IMR-90 (cell line): ENCODE measurements around the gene RMND5A. TPM values are rescaled to one million over a fixed set of nuclear protein-coding genes. Genes with fewer than 3 reads are reported as not detected.

Experiments
- ATAC-seq: fragments of 200-7000 bp; cut with Tn5 transposase; 2 replicates; pipeline ENCODE4 v1.9.1; 2020; ENCODE audit warnings: low read depth, mild to moderate bottlenecking, moderate library complexity
- BruUV-seq: library from RNA; stranded (reverse); fragments of 400-500 nt; replicated peaks from 2 replicates; lab custom pipeline; 2021; lab: Mats Ljungman, UMichigan
- CTCF ChIA-PET: fragments of 300-600 bp; formaldehyde crosslinking; extraction: SDS; loops from one replicate; lab custom pipeline; 2021; ENCODE audit warnings: antibody characterized with exemption; lab: Yijun Ruan, JAX
- POLR2A ChIA-PET: fragments of 300-600 bp; sonication (Branson Sonifier 250); formaldehyde crosslinking; loops from one replicate; lab custom pipeline; 2022; ENCODE audit warnings: antibody characterized with exemption; ENCODE audit not compliant: unreplicated experiment; lab: Charles Lee
- DNase-seq: peaks from one replicate; pipeline ENCODE4 v3.0.0; 2013
- H2AFZ ChIP-seq: replicated peaks from 2 replicates; pipeline ENCODE3; 2013; ENCODE audit warnings: low read length, mild to moderate bottlenecking; ENCODE audit not compliant: poor library complexity
- H2AK5ac ChIP-seq: 2 replicates; pipeline ENCODE4 v1.6.1; 2013; ENCODE audit warnings: low read depth, low read length, inconsistent platforms
- H2AK9ac ChIP-seq: replicated peaks from 2 replicates; pipeline ENCODE3; 2013; ENCODE audit warnings: mild to moderate bottlenecking, low read depth, low read length, moderate library complexity; ENCODE audit not compliant: poor library complexity
- H2BK120ac ChIP-seq: 2 replicates; pipeline ENCODE4 v1.6.1; 2013; ENCODE audit warnings: low read depth, low read length, inconsistent platforms
- H2BK15ac ChIP-seq: 3 replicates; pipeline ENCODE4 v1.6.1; 2013; ENCODE audit warnings: low read depth, low read length, inconsistent platforms
- H2BK20ac ChIP-seq: 2 replicates; pipeline ENCODE4 v1.6.1; 2013; ENCODE audit warnings: low read depth, mild to moderate bottlenecking, inconsistent platforms, low read length, moderate library complexity
- H2BK5ac ChIP-seq: 2 replicates; pipeline ENCODE4 v1.6.1; 2013; ENCODE audit warnings: mild to moderate bottlenecking, low read depth, low read length, inconsistent platforms; ENCODE audit not compliant: poor library complexity, severe bottlenecking
- H3K14ac ChIP-seq: replicated peaks from 2 replicates; pipeline ENCODE4 v1.6.1; 2013; ENCODE audit warnings: low read depth, low read length, inconsistent platforms
- H3K18ac ChIP-seq: 2 replicates; pipeline ENCODE4 v1.6.1; 2013; ENCODE audit warnings: low read depth, low read length, control low read depth
- H3K23ac ChIP-seq: 2 replicates; pipeline ENCODE4 v1.6.1; 2013; ENCODE audit warnings: low read depth, low read length, inconsistent platforms
- H3K27ac ChIP-seq: 2 replicates; pipeline ENCODE4 v1.5.1; 2013; ENCODE audit warnings: mild to moderate bottlenecking, control low read depth, low read length; ENCODE audit not compliant: insufficient read depth
- H3K27me3 ChIP-seq: 2 replicates; pipeline ENCODE4 v1.6.1; 2013; ENCODE audit warnings: low read length; ENCODE audit not compliant: control insufficient read depth, insufficient read depth
- H3K36me3 ChIP-seq: 2 replicates; pipeline ENCODE4 v1.6.1; 2013; ENCODE audit warnings: low read length, mixed read lengths; ENCODE audit not compliant: control insufficient read depth, insufficient read depth
- H3K4ac ChIP-seq: 2 replicates; pipeline ENCODE4 v1.6.1; 2013; ENCODE audit warnings: low read depth, low read length, inconsistent platforms
- H3K4me1 ChIP-seq: 2 replicates; pipeline ENCODE4 v1.6.1; 2013; ENCODE audit warnings: low read length, mixed read lengths; ENCODE audit not compliant: control insufficient read depth, insufficient read depth
- H3K4me2 ChIP-seq: 2 replicates; pipeline ENCODE4 v1.6.1; 2013; ENCODE audit warnings: low read depth, mild to moderate bottlenecking, control low read depth, low read length, moderate library complexity
- H3K4me3 ChIP-seq: 2 replicates; pipeline ENCODE4 v1.5.1; 2013; ENCODE audit warnings: low read depth, mild to moderate bottlenecking, control low read depth, low read length, moderate library complexity; ENCODE audit not compliant: insufficient read depth
- H3K56ac ChIP-seq: 2 replicates; pipeline ENCODE4 v1.6.1; 2013; ENCODE audit warnings: low read length, inconsistent platforms; ENCODE audit not compliant: insufficient read depth; ENCODE audit errors: extremely low read depth
- H3K79me1 ChIP-seq, 2 experiments: 2 replicates each; pipeline ENCODE4 v1.6.1; 2013; ENCODE audit warnings: low read length in 2 of 2, inconsistent platforms in 1 of 2, low read depth in 1 of 2
- H3K9ac ChIP-seq: 2 replicates; pipeline ENCODE4 v1.6.1; 2013; ENCODE audit warnings: low read depth, low read length, control low read depth
- H3K9me1 ChIP-seq: 2 replicates; pipeline ENCODE4 v1.6.1; 2013; ENCODE audit warnings: low read length, inconsistent platforms; ENCODE audit not compliant: insufficient read depth
- H3K9me3 ChIP-seq: 2 replicates; pipeline ENCODE4 v1.6.1; 2013; ENCODE audit warnings: low read length; ENCODE audit not compliant: control insufficient read depth, insufficient read depth
- H4K20me1 ChIP-seq: 2 replicates; pipeline ENCODE4 v1.6.1; 2013; ENCODE audit warnings: low read length, inconsistent platforms; ENCODE audit not compliant: insufficient read depth
- H4K5ac ChIP-seq: 2 replicates; pipeline ENCODE4 v1.6.1; 2013; ENCODE audit warnings: mild to moderate bottlenecking, low read depth, low read length, control low read depth
- H4K8ac ChIP-seq, 2 experiments: 2 replicates each; pipeline ENCODE4 v1.6.1; 2013; ENCODE audit warnings: low read depth in 2 of 2, low read length in 2 of 2, control low read depth in 1 of 2, inconsistent platforms in 1 of 2
- H4K91ac ChIP-seq: 2 replicates; pipeline ENCODE4 v1.6.1; 2013; ENCODE audit warnings: low read depth, low read length, inconsistent platforms; ENCODE audit not compliant: insufficient read depth
- BHLHE40 ChIP-seq: fragments of 150-350 bp; IDR thresholded peaks from 2 replicates; pipeline ENCODE4 v1.6.1; 2016; ENCODE audit warnings: mild to moderate bottlenecking, low read depth, low read length
- CHD1 ChIP-seq: IDR thresholded peaks from 2 replicates; pipeline ENCODE4 v1.6.1; 2012; ENCODE audit warnings: low read depth, low read length, improper control_type of control experiment
- MAZ ChIP-seq: IDR thresholded peaks from 2 replicates; pipeline ENCODE4 v1.6.1; 2012; ENCODE audit warnings: low read depth, mild to moderate bottlenecking, low read length, improper control_type of control experiment, moderate library complexity, borderline replicate concordance
- MXI1 ChIP-seq: IDR thresholded peaks from 2 replicates; pipeline ENCODE4 v1.6.1; 2012; ENCODE audit warnings: low read depth, mild to moderate bottlenecking, low read length, moderate library complexity, borderline replicate concordance
- NFE2L2 ChIP-seq: fragments of 150-350 bp; IDR thresholded peaks from 2 replicates; pipeline ENCODE4 v1.6.1; 2016; ENCODE audit warnings: low read depth, mild to moderate bottlenecking, low read length
- RAD21 ChIP-seq: IDR thresholded peaks from 2 replicates; pipeline ENCODE4 v1.6.1; 2012; ENCODE audit warnings: low read length, improper control_type of control experiment
- RCOR1 ChIP-seq: IDR thresholded peaks from 2 replicates; pipeline ENCODE4 v1.6.1; 2012; ENCODE audit warnings: mild to moderate bottlenecking, low read length, improper control_type of control experiment; ENCODE audit not compliant: insufficient replicate concordance
- SMC3 ChIP-seq: fragments of 150-350 bp; IDR thresholded peaks from 2 replicates; pipeline ENCODE4 v1.6.1; 2016; ENCODE audit warnings: low read depth, mild to moderate bottlenecking, antibody characterized with exemption, low read length, moderate library complexity
- USF2 ChIP-seq: fragments of 150-350 bp; IDR thresholded peaks from 2 replicates; pipeline ENCODE4 v1.6.1; 2017; ENCODE audit warnings: mild to moderate bottlenecking, antibody characterized with exemption, low read length, low read depth
- WGBS, 2 experiments: methylation state at CpG; one replicate each; pipeline versions ENCODE4 v1.1.5 to v1.1.7; 2013; ENCODE audit warnings: missing lambda C conversion rate in 2 of 2; ENCODE audit not compliant: insufficient read length in 1 of 2; ENCODE audit errors: extremely low coverage in 2 of 2; 5-methylcytosine and 5-hydroxymethylcytosine counted together
- dilution Hi-C: fragments of 300-500 bp; cut with HindIII; formaldehyde crosslinking; loops from one replicate; pipeline ENCODE4 v1.14.3; 2018; ENCODE audit warnings: low sequenced_read_pairs; ENCODE audit not compliant: unreplicated experiment
- in situ Hi-C: fragments of 300-500 bp; cut with MboI; formaldehyde crosslinking; loops from 3 replicates; pipeline ENCODE4 v1.14.3; 2019; ENCODE audit warnings: low sequenced_read_pairs, inconsistent platforms, mixed read lengths
- intact Hi-C: fragments of 100-400 bp; cut with micrococcal nuclease; formaldehyde crosslinking; loops from 2 replicates; pipeline ENCODE4 v1.10.0; 2022
- polyA plus RNA-seq, 3 experiments: library from polyadenylated mRNA; depleted of rRNA; stranded (reverse); fragments of >200 nt; gene quantifications; 2 replicates each; pipeline ENCODE4 v1.2.3, GENCODE V29; 2012; ENCODE audit warnings: low replicate concordance in 1 of 3
- total RNA-seq: library from RNA; depleted of rRNA; stranded (reverse); fragments of >200 nt; gene quantifications from 2 replicates; pipeline ENCODE4 v1.2.3, GENCODE V29; 2012

Gene RMND5A
- total and polyA plus RNA-seq, 2 of the 4 experiments (the other 2 are of a cell fraction): 5.1 to 16.0 TPM

- H4K5ac ChIP-seq: no peak overlapping the region
- intact Hi-C loops (no loop called here), in situ Hi-C loops (no loop called here), dilution Hi-C loops (no loop called here)
- H3K4ac ChIP-seq: no peak overlapping the region
- BruUV-seq: no TSS peak
- no peak overlapping the region for H2AK9ac ChIP-seq
- H3K9ac ChIP-seq: no peak overlapping the region
- H4K20me1 ChIP-seq: no peaks in the 10 kb centered on the region
- no peak for ATAC-seq
- POLR2A ChIA-PET: no interaction called here
- no peak overlapping the region for H2BK5ac ChIP-seq
- H4K91ac ChIP-seq: no peak overlapping the region
- no peak overlapping the region for H3K14ac ChIP-seq
- H2BK15ac ChIP-seq: no peak overlapping the region
- H3K4me1 ChIP-seq: no peaks in the 10 kb centered on the region
- H3K4me3 ChIP-seq: no peak overlapping the region
- H3K27ac ChIP-seq: no peak overlapping the region
- TF ChIP-seq MXI1 (no peak), USF2 (no peak), CHD1 (no peak), RCOR1 (no peak), RAD21 (no peak), NFE2L2 (no peak), BHLHE40 (no peak), SMC3 (no peak), MAZ (no peak)
- no peak overlapping the region for H2BK20ac ChIP-seq
- DNase-seq: no peak
- H2AK5ac ChIP-seq: no peak overlapping the region
- H3K27me3 ChIP-seq: peaks cover 6% of the 10 kb centered on the region
- H3K18ac ChIP-seq: no peak overlapping the region
- CTCF ChIA-PET: no interaction called here
- no peaks in the 10 kb centered on the region for H3K9me3 ChIP-seq
- H3K56ac ChIP-seq: no peak overlapping the region
- no peak overlapping the region for H3K4me2 ChIP-seq
- H3K36me3 ChIP-seq: no peaks in the 10 kb centered on the region
- H3K9me1 ChIP-seq: no peaks in the 10 kb centered on the region
- H2AFZ ChIP-seq: no peak overlapping the region
- H3K23ac ChIP-seq: no peak overlapping the region
- no CpG with 5 or more reads among the region's 1 CpG for WGBS, 2 experiments
- no peak overlapping the region for H2BK120ac ChIP-seq
- H3K79me1 ChIP-seq: no peaks in the 10 kb centered on the region
- no peak overlapping the region for H4K8ac ChIP-seq
Measured at GRCh38 chr2:86685351-86685750, 34.7 kb upstream of the RMND5A start.
